ENCODE measurements around the gene IFFO2.

DNA sequence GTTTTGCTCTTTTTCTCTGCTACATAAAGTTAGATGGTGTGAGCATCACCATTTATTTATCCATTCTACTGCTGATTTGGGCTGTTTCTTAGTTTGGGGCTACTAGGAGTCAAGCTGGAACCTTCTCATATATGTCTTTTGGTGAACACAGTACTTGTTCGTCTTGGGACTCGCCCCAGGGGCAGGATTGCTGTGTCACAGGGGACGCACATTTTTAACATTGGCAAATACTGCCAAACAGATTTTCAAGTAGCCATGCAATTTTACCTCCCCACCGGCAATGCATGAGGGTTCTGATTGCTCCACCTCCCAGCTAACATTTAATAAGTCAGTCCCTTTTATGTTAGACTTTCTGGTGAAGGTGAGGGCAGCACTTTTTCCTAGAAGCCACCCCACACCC is 7.5 kb upstream of the IFFO2 start:
- TF ChIP-seq, protein P1, sequence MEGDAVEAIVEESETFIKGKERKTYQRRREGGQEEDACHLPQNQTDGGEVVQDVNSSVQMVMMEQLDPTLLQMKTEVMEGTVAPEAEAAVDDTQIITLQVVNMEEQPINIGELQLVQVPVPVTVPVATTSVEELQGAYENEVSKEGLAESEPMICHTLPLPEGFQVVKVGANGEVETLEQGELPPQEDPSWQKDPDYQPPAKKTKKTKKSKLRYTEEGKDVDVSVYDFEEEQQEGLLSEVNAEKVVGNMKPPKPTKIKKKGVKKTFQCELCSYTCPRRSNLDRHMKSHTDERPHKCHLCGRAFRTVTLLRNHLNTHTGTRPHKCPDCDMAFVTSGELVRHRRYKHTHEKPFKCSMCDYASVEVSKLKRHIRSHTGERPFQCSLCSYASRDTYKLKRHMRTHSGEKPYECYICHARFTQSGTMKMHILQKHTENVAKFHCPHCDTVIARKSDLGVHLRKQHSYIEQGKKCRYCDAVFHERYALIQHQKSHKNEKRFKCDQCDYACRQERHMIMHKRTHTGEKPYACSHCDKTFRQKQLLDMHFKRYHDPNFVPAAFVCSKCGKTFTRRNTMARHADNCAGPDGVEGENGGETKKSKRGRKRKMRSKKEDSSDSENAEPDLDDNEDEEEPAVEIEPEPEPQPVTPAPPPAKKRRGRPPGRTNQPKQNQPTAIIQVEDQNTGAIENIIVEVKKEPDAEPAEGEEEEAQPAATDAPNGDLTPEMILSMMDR (conservative IDR thresholded peaks at IDR 0.05; ENCODE audit: low read depth in 2 of 2): no peak
- no peak for TF ChIP-seq NANOG (IDR thresholded peaks at IDR 0.05; ENCODE audit: borderline replicate concordance)
- no peak for TF ChIP-seq POLR2AphosphoS5 (IDR thresholded peaks at IDR 0.05; ENCODE audit: low read depth)
- no peak for TF ChIP-seq CREB1 (CRISPR knock-in tag; IDR thresholded peaks at IDR 0.05; ENCODE audit: low read depth)
